ENCODE measurements around the gene OR11A1.

OR11A1 gene, protein sequence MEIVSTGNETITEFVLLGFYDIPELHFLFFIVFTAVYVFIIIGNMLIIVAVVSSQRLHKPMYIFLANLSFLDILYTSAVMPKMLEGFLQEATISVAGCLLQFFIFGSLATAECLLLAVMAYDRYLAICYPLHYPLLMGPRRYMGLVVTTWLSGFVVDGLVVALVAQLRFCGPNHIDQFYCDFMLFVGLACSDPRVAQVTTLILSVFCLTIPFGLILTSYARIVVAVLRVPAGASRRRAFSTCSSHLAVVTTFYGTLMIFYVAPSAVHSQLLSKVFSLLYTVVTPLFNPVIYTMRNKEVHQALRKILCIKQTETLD

DNA sequence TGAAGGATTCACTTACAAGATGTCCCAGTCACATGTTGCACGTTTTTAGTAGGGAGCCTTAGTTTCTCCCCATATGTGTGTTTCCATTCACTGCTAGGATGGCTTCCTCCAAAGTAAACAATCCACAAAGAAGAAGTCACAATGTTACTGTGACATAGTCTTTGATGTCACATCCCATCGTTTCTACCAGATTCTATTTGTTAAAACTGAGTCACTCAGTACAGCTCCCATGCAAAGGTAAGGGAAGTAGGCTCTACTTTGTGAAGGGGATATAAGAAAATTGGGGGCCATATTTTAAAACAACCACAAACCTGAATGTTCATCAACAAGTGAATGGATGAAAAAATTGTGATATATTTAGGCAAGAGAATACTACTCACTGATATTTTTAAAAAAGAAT is at the start of gene OR11A1, which contains the start of gene OR2H1:
TSS of gene OR11A1 (minus strand) at position 101 of the 400 bp plus-strand sequence. CDS start 29,430 bp downstream, outside the sequence.
TSS of gene OR2H1 (plus strand) at position 185 of the 400 bp plus-strand sequence. CDS start 4,615 bp downstream, outside the sequence.
- no peak for DNase-seq

DNA sequence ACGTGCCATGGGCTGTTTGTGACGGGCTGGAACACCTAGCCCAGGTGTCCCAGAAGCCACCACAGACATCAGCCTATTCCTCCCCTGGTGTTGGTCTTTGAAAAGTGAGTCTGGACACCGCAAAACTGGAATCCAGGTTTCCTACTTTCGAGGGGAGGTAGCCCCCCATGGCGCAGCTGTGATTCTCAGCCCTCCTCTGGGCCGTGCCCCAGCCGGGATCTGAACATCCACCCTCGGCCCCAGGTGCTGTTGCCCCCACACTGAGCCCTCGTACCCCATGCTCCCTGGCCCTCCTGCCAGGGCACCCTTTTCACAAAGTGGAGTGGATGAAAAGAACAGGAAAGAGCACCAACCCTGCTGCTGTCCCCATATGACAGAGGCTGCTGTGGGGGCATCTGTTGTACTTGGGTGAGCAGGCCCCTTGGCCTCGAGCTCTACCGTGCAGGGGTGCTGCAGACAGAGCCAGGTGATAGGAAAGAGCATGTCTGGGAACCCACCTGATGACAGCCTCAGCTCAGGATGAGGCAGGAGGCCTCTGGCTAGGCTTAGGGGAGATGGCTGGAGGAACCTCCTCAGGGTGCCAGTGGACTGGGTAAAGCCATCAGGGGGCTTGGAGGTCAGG is 49.7 kb upstream of the OR11A1 start:
- no peak for DNase-seq

DNA sequence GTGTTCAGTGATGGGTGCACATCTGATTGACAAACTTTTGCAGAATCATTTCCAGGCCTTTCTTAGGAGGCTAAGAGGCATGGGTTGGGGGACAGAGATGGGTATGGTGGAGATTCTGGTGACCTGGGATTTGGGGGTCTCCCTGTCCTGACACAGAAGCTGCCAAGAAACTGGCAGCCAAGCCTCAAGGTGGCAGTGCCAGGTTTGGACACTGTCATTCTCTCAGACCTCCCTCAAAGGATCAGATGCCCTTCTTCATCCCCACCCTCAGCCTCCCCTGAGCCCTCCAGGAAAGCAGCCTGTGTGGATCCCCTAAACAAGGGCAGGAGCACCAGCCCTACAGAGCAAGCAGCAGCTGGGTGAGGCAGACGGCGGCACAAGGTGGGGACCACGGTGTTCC is 48.9 kb upstream of the OR11A1 start:
- no peak for DNase-seq

DNA sequence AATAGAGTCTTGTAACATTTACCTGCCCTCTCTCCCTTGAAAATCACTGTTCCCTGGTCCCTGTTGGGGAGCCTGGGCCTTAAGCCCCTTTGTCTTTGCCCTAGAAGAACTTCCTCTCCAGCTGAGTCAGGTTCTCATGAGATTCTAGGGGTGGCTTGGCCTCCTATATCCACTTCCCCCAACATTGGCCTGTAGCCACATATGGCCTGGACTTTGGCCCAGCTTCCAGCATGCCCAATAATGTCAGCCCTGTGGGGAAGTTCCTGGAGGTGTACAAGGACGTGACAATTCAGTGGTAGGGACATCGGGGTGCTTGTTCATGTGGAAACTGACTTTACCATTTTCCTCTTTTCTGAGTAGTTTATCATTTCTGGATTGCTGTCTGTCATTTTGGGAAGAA is 48.1 kb upstream of the OR11A1 start:
- DNase-seq, result no peak

DNA sequence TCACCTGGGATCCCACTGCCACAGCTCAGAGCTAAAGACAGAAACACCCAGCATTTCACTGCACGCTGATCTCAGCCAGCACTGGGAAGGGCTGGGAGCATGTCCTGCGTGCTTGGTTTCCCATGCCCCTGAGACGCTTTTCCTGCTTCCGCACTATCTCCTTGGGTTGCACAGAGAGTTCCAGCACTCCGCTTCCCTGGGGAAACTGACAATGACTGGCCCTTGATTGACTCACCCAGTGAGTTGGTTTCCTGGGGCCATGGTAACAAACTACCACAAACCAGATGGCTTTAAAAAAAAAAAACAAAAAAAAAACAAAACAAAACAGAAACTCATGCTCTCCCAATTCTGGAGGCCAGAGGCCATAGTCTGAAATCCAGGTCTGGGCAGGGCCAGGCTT is 45.7 kb upstream of the OR11A1 start:
- no peak for DNase-seq

DNA sequence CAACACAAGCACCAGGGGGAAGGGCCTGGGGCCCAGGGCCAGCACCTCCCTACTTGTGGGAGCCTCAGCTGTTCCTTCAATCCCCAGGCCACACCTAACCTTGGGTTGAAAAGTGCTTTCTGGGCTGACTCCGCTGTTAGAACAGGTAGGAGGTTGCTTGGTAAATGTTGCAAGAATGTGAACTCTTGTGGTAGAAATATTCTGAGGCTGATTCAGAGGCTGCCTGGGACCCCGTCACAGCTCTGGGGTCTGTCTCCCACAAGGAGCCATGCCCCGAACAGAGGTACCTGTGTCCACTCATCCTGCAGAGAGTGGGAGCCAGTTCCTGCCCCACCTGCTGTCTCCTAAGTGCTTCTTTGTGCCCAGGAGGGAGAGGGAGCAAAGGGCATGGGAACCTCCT is 45.3 kb upstream of the OR11A1 start:
- no peak for DNase-seq

DNA sequence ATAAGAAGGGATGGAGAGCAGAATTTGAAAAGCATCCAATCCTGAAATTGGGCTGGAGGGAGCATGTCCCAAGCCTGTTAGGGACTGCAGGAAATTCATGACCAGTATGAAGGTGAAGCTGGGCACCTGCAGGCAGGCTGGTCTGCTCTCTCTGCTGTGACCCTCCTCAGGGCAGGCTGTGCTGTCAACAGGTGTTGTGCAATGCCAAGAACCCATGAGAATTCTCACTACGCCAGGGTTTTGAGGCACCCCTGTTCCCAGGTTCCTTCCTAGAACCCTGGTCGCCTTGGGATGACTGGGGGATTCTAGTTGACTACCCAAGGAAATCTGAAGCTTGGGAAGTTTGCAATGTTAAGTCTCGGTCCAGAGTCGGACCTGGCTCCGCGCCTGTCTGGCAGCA is 44.2 kb upstream of the OR11A1 start:
- no peak for DNase-seq

DNA sequence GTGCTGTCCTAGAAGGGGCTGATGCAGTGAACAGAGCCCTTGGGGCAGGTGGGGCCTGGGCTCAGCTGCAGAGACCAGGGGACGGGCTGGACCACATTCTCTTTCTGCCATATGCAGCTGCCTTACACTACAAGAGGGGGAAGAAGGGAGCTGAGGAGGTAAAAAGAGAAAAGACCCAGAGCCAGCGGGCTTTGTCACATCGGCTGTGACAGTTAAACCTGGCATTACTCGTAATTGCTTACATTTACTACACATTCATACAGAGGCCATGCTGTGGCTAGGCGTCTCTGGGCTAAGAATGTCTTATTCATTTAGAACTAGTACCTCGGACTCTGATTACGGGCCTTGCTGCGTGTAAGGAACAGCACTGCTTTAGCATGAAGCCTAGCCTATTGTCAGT is 43.7 kb upstream of the OR11A1 start:
- DNase-seq, result no peak

DNA sequence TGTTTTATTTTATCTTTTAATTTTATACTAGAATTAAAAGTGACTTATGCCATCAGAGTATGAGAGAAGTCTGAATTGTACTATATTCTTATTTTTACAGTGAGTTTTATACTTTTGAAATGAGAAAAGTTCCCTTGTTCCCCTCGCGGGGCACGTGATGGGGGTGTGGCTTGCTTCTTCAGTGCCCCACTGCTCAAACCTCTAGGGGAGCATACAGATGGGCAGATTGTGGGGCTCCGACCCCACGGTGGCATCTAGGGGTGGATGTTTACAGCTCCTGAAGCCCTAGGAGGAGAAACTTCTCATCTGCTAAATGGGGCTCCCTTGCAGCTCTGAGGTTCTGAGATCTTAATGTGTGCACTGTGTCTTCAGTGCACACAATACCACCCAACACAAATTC is 42.8 kb upstream of the OR11A1 start:
- DNase-seq, result no peak

DNA sequence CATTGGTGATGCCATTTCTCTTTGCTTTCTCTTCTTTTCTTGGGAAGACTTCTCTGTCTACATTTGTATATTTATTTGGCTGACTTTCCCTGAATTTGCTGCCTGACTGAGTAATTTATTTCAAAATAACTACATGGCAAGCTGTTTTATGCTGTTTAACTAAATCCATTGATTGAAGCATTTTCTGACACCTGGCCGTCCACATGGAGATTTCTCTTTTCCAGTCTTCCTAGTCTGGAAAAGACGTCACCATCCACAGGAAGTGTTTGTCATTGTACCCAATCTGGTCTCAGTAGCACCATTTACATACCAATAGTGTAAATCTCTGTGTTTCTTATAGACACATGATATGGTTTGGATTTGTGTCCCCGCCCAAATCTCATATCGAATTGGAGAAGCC is 40.1 kb upstream of the OR11A1 start:
- no peak for DNase-seq

DNA sequence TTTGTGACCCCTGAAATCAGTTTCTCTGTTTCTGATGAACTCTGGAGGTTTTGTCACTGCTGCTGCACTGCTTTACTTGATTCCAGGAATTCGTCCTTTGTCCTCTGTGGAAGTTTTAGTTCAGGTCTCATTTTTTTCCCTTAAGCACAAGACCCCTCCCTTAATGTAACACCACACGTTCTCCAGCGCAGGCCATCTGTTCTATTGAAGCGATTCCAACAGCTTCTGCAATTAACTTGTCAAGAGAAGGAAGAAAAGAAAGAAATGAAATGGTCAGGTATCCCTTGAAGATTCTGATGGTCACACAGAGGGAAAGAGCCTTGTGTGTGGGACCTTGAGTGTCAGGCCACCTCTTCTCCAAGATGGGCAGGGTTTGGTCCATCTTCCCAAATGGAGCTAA is 38.7 kb upstream of the OR11A1 start:
- DNase-seq, result no peak

DNA sequence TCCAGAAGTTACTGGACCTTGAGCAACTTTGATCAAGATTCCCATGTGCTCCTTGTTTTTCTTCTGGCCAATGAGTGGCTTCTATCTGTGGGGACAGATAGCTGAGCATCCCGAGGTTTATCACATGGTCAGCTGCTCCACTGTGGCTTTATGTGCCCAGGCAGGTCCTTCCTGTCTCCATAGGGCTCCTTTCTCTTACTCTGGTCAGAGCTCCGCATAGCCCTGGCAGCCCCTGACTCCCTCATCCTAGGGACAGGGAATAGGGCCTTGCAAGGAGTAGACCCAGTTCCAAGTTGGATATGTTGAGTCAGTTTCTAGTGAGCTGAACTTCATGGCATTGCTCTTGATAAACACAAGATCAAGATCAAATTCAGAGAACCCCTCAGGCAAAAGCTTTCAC is 37.3 kb upstream of the OR11A1 start:
- no peak for DNase-seq

DNA sequence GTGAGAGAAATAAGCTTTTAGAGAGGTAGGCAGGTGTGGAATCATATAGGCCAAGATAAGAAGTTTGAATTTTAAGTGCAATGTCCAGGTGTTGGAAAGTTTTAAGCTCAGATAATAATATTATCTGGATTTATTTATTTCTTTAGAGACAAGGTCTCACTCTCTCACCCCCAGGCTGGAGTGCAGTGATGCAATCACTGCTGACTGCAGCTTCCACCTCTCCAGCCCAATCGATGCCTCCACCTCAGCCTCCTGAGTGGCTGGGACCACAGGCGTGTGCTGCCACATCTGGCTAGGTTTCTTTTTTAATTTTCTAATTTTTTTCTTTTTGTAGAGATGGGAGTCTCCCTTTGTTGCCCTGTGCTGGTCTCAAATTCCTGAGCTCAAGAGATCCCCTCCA is 36.4 kb upstream of the OR11A1 start:
- no peak for DNase-seq

DNA sequence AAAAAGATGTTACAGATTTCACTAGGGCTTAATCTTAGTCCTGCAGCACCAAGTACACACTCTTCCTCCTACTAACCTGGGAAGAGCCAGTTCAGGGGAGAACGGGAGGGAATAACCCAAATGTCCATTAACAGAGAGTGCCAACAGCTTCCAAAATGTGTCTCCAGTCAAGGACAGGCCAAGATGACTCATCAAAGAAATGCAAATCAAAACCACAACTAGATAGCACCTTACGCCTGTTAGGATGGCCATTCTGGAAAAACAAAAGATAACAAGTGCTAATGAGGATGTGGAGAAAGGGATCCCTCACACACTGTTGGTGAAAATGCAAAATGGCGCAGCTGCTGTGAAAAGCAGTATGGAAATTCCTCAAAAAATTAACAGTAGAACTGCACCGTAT is 34.7 kb upstream of the OR11A1 start:
- DNase-seq, result no peak

DNA sequence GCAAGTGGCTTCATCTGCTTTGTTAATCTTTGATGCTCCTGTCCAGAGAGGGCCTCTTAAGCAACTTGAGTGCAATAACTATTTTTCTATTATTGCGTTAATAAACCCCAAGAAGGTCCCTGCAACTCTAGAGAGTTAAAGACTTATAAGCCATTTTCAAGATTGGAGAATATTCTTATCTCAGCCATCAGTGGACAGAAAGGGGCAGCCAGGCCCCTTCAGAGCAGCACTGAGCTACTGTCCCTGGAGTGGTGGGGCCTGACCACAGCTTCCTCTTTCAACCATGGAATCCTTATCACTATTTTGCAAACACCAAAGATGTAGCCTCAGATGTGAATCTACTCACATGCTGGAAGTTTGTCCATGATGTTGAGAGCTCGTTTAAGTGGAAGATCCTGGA is 33.7 kb upstream of the OR11A1 start:
- no peak for DNase-seq

DNA sequence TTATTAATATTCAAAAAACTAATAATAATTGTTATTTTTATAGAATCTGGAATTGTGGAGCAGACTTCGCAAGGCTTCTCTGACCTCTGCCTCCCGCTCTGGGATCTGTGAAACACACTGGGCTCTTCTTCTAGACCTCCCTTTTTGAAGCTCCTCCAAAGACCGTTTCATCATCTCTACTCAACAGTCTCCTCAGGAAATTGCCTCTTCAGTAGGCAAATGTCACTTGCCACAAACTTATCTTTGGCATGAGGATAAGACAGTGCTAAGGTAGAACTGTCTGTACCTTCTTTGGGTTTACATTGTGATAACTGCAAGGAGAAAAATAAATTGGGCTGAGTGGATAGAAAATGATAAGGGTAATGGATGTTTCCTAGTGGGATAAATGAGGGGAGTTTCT is 33.2 kb upstream of the OR11A1 start:
- no peak for DNase-seq

DNA sequence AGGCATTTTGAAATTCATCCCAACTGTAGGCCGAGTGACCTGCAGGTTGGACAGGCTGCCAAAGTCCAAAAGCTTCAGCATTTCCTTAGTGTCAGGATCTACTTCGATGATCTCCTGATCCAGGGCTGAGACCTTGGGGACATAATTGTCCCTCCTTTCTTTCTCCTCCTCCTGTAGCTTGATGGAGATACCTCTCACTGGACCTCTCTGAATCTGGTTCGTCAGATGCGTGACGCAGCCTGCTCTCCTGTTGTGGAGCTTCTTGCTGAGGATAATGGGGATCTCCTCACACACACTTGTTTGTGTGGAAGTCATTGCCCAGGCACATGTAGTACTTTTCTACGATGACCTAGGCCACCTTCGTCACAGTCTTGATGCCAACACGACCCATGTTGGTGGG is 32.4 kb upstream of the OR11A1 start:
- no peak for DNase-seq

DNA sequence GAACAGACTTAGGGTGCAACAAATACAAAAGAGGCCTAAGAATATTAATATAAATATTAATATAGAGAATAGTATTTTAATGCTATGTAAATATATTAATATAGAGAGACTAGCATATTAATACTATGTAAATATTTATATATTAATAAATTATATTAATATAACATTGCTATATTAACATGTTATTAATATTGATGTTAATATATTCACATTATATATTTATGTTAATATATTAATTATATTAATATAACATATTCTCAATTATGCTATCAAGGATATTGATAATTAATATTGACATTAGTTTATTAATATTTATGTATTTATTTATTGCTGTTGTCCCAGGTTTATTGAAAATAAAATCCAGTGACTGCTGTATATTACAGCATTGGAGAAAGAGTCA is 32.0 kb upstream of the OR11A1 start:
- no peak for DNase-seq

DNA sequence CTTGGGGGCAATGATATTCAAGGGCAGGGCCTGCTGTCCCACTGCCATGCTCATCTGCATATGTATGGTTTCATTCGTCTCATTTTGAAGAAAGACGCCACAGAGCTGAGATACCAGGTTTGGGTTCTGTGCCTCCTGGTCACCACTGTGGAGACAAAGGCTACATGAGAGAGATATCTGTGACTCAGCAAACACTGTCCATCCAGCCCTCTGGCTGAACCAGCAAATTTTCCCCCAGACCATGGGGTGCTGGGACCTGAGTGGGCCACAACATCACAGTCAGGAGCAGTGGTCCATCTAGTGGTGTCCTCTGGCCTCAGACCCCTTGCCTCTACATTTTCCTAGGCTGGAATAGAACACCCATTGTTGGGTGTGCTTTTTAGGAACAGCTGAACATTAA is 30.8 kb upstream of the OR11A1 start, which contains the start of gene MAS1L:
TSS of gene MAS1L (minus strand) at position 297 of the 400 bp plus-strand sequence. CDS start at position 243, 54 bp downstream.
- DNase-seq, result no peak

DNA sequence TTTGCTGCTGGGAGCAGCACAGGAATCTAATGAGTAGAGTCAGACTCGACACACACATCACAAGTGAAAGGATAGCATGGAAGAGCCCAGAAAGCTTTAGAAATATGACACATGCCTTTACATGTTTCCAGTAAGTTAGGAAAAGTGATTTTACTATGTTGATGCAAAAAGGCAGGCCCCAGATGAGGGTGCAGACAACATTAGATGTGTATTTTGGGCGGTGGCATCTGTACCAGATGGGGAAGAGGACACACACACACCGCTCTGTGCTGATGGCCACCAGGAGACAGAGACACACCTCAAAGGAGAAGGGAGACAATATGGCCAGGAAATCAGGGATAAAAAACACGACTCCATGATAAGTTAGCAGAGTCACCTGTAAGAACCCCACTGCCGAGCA is 30.3 kb upstream of the OR11A1 start:
- no peak for DNase-seq

DNA sequence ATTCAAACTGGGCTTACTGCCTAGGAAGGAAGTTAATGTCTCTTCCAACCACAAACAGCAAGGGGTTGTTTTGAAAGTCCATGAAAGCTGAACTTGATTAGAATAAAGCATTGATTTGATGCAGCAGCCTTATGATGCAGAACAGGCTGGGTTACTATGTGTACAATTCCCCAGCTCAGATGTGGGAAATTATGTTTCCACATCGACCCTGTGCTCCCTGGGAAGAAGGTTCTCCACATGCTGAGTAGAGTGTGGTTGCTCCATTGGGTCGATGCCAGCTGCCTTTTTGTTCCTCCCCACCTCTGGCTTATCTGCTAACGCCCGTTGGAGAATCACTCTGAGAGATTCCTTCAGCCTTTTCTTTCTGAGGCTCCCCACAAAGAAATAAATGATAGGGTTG is 29.7 kb upstream of the OR11A1 start:
- no peak for DNase-seq

DNA sequence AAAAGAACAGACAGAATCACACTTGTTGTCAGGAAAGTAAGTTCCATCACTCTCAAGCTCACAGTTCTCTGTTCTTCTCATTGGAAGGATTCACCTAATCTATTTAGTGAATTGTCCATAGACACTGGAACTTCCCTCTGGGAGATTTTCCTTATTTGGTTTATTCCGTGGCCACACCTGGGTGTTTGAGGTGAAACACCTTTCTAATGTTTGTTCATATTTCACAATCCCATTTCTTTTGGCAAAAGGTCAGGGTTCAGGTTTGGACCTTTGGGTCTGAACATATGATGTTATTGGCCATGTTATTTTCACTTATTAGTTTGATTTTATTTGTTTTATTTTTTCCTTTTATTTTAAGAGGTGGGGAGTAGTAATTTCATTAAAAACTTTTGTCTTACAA is 26.9 kb upstream of the OR11A1 start:
- DNase-seq, result no peak

DNA sequence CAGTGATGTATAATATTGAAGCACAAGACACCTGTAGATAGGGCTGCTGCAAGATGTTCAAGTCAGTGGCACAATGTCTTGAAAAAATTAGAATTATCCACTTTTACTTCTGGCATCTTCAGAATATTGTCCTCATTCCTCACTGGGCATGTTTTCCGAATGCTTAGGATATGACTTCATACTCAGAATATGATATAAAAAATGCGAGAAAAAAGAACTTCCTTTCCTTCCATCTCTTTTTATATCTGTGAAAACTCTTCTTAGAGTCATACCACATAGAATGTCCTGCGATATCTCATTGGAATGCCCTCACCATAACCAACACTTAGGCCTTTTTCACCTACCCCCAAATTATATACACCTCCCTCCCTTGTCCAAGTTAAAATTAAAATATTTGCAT is 26.3 kb upstream of the OR11A1 start:
- DNase-seq, result no peak

DNA sequence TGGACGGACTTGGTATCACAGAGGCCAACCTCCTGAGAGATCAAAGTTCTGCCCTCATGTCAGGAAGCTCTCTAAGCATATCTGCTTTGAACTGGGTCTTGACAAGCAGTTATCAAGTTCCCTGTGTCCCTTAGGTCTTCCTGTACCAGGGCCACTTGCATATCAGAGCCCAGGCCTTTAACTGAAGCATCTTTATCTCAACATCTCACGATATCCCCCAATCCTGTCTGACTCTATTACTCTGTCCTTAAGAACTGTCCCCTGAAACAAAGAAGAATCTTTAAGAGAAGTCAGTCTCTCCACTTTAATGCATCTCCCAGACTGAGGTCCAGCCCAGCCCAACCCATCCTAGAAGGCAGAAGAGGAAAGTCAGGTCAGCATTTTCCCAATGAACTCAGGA is 22.7 kb upstream of the OR11A1 start:
- DNase-seq, result no peak

DNA sequence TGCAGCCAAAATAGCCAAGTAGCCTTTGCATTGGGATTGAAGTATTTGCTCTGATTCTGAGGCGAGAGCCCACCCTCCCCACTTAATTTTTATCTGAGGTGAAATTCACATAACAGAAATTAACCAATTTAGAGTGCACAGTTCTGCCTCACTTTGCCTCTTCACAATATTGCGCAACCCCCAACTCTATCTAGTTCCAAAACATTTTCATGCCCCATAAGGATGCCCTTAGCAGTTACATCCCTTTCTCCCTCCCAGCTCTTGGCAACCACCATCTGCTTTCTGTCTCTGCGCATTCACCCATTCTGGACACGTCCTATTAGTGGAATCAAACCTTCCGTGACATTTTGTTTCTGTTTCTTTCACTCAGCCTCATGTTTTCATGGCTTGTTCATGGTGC is 21.9 kb upstream of the OR11A1 start:
- no peak for DNase-seq
